GM19372 (cell line): ENCODE data around the gene PRMT7.

ENCODE experiments used
- ATAC-seq: cut with Tn5 transposase; IDR thresholded peaks from one replicate; pipeline ENCODE4 v1.9.1; 2021; ENCODE audit warnings: mild to moderate bottlenecking, low read depth, moderate library complexity; ENCODE audit not compliant: unreplicated experiment

The PRMT7 gene

DNA sequence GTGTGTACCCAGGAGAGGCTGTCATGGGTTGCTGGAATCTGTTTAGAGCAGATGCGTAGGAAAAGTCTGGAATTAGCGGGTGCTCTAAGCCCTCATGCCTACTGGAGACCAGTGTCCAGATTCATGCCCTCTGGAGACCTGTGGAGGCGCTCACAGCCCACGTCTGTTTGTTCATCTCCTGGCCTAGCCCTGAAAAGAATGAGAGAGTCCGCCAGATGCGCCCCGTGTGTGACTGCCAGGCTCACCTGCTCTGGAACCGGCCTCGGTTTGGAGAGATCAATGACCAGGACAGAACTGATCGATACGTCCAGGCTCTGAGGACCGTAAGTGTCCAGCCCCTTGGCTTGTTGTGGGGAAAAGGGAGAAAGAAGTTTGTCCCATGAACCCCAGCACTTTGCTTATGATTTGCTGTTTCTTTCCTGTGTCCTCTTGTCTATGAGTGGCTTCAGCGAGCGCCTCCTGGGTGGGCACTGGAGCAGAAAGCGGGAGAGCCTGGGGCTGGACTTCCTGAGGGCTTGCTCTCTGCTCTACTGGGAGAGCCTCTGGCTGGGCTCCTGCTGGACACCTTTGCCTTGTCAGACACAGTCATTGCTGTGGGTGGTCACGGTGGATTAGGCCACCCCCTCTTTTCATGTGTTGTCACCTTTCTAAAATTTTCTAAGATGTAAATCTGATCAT lies 35.3 kb downstream of the PRMT7 start:
- no peak for ATAC-seq

DNA sequence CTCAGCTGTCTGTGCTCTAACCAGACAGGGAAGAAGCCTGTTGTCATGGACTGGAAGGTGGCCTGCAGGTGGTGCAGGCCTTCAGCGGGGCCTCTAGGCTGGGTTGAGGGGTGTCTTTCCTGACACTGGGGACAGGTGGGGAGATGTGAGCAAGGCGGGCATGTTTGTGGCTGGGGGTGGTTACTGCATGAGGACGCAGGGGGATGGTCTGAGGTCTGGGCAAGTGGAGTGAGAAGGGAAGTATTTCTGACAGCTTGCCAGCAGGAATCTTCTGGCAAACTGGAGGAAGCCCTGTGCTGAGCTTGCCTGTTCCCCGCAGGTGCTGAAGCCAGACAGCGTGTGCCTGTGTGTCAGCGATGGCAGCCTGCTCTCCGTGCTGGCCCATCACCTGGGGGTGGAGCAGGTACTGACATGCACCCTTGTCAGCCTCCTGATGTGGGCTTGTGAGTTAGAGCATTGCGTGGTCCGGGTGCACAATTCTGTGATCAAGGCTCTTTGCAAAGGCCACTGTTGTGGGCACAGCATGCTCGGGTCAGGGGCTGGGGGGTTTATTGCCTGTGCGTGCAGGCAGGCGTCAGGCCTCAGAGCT lies 36.2 kb downstream of the PRMT7 start:
- no peak for ATAC-seq

DNA sequence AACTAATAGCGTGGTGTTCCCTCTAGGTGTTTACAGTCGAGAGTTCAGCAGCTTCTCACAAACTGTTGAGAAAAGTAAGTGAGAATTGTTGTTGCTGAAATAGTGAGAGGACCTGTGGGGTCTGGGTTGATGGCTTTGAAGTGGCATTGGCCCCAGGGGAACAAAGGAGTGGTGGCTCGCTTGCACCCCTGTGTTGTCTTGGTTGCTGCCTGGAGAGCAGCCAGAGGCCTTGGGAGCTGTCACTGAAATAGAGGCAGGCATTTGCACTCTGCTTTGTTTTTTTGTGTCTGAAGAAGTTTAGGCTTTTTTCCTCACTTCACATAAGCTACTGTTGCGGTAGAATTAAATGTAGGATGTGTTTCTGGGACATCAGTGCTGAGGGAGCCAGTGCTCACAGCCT lies 36.8 kb downstream of the PRMT7 start:
- no peak for ATAC-seq

DNA sequence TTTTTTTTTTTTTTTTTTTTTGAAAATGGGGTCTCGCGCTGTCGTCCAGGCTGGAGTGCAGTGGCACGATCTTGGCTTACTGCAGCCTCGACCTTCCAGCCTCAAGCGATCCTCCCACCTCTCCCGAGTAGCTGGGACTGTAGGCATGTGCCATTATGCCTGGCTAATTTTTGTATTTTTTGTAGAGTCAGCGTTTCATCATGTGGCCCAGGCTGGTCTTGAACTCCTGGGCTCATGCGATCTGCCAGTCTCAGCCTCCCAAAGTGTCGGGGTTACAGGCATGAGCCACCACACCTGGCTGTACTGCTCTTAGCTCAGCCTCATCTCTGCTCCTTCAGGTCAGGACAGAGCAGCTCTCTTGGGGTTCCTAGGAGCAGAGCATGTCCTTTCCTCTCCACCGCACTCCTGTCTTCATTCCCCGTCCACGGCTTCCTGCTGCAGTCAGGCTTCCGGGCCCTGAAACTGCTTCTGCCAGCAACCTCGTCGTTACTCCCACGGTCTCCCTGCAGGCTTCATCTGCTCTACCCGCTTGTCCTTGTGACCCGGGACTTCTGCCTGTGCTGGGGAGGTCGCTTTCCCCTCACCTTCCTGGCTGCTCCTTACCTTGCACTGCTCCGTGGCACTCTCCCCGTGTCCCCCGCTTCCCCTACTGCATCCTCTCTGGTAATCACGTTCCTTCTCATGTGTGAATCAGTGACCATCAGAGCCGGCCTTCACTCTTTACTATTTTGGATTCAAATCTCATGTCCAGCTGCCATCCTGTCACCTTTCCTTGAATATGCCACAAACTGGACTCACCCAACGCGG lies 38.0 kb downstream of the PRMT7 start:
- ATAC-seq, result no peak

DNA sequence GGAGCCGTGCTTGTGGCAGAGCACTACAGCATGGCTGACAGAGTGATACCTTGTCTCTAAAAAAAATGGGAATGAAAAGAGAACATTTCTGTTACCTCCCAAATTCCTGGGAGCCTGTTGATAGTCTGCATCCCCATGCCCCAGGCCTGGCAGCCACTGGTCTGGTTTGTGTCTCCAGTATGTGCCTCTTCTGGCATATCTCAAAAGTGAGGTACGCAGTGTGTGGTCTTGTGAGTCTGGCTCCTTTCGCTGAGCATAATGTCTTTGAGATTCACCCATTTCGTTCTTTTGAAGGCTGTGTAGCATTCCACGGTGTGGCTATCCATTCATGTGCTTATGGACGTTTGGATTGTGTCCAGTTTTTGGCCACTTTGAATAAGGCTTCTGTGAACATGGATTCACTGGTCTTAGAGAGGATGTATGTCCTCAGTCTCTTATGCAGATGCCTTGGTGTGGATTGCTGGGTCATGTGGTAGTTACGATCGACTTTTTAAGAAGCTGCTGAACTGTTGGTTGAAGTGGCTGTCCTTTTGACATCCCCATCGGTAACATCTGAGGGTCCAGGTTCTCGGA lies 39.1 kb downstream of the PRMT7 start:
- ATAC-seq, result no peak

DNA sequence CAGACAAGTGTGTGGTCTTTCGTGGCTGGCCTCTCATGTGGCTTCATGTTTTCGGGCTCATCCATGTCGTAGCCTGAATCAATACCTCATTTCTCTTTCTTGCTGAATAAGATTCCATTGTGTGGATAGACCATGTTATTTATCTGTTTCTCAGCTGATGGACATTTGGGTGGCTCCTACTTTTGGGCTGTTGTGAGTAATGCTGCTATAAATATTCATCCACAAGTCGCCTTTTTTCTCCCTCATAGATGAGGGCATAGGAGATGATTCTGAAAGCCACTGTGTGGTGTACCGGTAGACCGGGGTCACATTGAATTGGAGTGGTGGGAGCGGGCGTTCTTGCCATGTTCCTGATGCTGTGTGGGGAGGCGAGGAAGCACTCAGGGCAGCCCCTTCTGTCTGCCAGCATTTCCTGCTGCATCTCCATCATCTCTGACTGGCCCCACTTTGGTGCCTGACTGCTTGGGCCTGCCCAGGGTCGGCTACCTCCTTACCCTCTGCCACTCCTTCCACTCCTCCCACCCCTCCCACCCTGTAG lies 40.1 kb downstream of the PRMT7 start:
- no peak for ATAC-seq

DNA sequence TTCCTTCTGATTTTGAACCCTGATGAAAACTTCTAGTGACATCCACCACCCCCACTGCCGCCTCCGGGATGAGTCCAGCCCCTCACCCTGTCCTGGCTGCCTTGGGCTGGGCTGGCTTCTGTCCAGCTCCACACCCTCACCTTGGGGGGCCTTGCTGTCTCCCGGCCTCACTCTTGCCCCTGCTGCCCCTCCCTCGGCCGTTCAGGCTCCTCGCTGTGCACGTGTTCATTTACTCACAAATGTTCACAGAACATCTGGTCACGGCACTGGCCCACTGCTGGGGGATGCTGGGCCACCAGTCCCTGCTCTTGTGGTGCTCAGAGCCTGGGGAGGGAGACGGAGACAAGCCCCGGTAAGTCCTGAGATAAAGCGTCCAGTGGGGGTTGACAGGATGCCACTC lies 40.6 kb downstream of the PRMT7 start:
- no peak for ATAC-seq

DNA sequence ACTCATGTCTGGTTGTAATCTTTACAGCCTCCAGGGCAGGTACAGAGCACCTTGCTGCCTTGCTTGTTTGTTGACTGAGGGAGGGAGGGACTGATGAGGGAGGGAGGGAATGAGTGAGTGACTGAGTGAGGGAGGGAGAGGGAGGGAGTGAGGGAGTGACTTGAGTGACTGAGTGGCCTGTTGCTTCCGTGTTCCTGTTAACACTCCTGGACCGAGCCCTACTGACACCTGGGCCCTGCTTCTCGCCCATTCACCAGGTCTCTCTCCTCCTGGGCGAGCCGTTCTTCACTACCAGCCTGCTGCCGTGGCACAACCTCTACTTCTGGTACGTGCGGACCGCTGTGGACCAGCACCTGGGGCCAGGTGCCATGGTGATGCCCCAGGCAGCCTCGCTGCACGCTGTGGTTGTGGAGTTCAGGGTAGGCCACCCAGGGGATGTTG lies 41.2 kb downstream of the PRMT7 start:
- no peak for ATAC-seq

DNA sequence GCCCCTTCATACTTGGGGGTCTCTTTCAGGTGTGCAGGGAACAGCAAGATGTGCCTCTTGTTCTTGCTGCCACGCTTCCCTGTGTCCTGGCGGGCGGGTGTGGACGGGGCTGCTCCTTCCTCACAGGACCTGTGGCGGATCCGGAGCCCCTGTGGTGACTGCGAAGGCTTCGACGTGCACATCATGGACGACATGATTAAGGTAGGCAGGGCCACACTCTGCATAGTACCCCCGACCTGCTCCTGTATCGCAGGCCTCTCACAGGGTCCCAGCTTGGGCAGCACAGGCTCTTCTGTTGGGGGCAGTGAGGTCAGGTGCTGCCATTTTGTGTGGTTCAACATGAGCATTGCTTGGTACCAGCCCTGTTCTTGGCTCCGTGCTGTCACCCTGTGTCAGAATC lies 42.5 kb downstream of the PRMT7 start:
- ATAC-seq, result no peak

DNA sequence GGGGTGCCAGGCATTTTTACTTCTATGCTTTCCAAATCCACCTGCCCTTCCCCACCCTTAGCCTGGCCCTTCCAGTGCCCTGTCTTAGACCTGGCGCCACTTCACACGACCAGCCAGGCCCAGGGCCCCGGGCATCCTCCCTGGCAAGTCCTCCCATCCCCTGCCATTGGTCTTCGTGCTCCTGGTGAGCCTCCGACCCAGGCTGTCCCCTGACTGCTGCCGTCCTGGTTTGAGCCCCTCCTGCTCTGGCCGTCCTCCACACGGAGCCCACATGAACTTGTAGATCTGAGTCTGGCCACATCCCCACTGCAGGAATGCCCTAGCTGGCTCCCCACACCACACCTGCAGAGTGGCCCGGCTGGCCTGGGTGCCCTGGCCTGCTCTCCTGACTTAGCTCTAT lies 44.0 kb downstream of the PRMT7 start:
- ATAC-seq, result no peak

DNA sequence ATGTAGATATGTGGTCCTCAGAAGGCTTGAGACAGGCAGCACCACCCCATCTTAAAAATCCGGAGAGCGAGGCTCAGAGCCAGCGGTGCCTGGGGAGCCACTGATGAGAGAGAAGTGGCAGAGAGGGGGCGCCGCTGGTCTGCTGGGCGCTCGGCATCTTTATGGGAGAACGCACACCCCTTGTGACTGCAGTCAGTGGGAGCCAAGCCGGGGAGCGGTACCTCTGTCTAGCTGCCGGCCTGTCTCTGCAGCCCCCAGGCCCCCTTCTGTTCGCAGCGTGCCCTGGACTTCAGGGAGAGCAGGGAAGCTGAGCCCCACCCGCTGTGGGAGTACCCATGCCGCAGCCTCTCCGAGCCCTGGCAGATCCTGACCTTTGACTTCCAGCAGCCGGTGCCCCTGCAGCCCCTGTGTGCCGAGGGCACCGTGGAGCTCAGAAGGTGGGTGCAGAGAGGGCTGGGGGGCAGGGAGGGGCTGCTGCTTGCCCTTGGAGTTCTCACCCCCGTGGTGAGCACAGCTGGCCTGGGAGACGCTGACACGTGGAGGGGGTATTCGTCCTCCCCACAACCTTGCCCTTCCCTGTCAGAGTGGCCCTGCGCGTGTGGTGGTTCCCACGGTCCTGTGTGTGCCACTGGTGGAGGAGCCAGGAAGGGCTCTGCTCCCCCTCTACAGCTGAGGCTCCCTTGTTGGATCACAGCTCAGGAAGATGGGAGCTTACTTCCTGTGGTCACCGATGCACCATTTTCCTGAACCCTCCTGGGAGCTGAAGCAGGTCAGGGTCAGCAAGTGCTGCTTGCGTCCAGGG lies 44.8 kb downstream of the PRMT7 start:
- ATAC-seq, result no peak

DNA sequence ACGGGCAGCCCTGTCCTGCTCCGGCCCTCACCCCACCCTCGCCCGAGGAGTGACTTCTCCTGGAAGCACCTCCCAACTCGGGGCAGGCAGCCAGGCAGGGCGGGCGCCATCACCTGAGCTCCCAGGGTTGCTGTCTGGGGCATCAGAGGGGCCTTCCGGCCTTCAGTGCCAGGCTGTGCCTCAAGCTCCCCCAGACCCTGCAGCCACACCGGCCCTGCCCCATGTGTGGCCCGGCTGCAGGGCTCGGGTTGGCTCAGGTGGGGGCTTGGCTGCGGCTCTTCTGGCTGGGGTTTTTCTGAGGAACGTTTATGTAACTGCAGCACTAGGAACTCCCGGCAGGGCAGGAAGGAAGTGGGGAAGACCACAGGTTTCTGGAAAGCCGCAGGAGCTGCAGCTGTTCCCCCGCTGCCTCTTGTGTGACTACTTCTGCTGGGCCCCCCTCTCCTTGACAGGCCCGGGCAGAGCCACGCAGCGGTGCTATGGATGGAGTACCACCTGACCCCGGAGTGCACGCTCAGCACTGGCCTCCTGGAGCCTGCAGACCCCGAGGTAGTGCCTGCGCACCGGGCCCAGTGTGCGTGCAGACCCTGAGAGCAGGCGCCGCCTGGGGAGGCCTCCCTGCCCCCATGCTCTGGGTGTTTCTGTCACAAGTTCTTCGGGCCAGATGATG lies 45.6 kb downstream of the PRMT7 start:
- ATAC-seq, result peak; percentile 76

DNA sequence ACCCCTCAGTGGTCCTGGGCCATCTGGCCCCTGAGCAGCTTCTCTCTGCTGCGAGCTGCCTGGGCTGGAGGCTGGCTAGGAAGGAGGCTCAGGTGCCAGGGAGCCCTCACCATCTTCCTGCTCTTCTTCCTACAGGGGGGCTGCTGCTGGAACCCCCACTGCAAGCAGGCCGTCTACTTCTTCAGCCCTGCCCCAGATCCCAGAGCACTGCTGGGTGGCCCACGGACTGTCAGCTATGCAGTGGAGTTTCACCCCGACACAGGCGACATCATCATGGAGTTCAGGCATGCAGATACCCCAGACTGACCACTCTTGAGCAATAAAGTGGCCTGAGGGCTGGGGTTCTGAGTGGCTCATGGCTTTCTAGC lies 46.1 kb downstream of the PRMT7 start:
- ATAC-seq, result no peak

DNA sequence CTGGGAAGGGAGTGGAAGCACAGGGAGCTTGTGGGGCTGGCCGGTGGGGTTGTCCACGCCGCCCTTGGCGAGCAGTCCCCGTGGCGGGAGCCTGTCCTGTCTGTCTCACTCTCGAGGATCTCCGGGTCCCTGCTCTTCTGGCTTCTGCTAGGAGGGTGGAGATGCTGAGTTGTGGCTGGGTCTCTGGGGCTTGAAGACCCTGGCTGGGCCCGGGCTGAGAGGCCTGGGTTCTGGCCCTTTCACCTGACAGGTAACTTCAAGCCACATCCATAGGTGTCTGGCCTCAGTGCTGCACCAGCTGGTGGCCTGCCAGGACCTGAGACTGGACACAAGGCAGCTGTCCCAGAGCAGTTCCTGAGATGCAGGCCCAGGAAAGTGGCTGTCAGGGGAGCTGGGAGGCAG lies 46.7 kb downstream of the PRMT7 start:
- ATAC-seq, result no peak

DNA sequence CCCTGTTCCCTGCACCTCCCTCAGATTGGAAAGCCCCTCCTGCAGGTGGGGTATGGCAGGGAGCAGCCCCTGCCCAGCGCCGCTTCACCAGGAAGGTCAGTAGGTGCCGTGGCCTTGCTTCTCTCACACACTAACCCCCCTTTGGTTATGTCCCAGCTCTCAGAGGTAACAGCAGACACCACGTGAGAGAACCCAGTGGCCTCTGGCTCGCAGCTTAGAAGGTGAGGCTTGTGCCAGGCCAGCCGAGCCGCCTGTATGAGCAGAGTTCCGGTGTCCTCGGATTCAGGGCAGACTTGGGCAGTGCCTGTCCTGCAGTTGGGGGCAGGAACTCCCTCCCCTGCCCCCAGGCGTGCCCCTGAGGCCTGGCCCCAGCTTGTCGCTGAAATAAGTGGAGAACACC lies 47.1 kb downstream of the PRMT7 start:
- ATAC-seq, result no peak

DNA sequence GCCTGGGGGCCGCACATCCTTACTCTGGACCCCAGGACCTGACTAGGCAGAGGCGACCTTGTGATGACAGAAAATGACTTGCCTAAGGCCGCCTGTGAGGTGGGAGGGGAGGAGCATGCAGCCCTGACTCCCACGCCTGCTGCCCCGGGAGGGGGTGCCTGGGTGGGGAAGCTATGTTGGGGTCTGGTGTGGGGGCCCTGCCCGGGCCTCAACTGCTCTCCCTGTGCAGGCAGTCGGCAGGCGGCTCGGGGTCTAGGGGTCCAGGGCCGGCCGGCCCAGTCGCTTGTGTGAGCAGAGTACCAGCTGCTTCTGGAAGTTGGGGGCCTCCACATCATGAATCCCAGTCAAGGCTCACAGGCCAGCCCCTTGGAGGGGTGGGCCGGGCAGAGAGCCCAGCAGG lies 48.1 kb downstream of the PRMT7 start:
- ATAC-seq, result no peak

DNA sequence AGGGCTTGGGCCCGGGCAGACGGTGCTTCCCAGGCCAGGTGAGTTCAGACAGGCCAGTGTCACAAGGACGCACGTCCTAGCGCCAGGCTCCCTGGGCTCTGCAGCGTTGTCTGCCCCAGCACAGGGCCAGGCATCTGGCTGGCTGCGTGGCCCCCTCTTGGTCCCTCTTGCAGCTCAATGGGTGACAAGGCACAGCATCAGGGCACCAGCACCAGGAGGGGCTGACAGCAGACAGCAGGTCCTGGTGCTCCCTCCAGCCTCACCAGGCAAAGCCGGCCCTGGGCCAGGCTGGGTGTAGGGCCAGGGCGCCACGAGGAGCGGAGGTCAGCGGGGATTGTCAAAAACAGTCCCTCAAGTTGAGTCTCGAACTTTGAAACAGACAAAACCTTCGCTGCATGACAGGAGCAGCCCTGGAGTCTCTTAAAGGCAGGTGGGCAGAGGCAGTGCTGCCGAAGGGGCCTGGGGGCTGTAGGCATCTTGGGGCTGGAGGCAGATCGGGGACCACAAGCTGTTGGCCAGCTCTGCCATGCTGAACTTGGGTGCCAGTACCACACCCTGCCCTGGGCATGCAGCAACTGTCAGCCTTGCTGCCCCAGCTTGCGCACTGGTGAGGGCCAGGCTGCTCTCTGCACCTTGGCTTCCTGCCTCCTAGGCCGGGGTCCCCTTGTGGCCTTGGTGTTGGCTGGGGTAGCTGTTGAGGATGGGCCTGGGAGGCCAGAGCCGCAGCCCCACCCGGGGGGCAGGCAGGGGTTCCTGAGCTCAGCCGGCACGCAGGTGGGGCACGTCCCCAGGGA lies 48.8 kb downstream of the PRMT7 start:
- no peak for ATAC-seq

DNA sequence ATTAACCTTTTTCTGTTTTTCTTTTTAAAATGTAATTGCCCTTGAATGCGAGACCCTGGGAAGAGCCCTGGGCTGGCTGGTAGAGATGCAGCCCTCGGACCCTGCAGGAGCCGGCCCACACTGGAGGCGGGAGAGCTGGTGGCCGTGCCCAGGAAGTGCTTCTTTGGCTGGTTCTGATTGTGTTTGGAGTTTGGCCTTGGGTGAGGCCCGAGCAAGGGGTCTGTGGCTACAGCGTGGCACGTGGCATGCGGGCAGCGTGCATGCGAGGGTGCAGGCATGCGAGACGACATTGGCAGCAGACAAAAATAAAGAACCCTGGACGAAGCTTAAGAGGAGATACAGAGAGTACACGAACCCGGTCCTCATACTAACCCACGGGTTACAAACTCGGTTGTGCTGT lies 49.7 kb downstream of the PRMT7 start:
- ATAC-seq, result no peak

DNA sequence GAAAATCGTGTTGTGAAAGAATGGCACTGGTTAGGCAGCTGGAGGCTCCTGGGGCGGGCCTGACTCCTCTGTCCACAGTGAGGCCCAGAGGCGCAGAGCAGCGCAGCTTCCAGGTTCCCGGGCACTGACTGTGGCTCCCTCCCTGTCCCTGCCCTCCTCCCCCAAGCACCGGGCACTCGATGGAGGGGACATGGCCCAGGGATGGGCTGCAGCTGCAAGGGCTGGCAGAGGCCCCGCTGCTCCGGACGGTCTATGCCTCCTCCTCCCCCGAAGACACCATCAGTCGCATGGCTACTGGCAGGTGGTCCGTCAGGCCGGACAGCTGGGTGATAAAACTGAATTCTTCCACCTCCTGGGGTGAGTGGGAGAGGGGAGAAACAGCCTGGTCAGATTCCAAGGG lies 50.1 kb downstream of the PRMT7 start:
- no peak for ATAC-seq
